ENCODE measurements around the gene KLHL29.

GRCh38 chr2:23592898-23593751, 208.1 kb downstream of the KLHL29 start:
- TF ChIP-seq CTCF (IDR thresholded peaks at IDR 0.05; ENCODE audit: insufficient read depth, low read depth, low read length) (no peak), EZH2 (IDR thresholded peaks at IDR 0.05; ENCODE audit: insufficient read depth, low read length) (no peak)
